Measurements from ENCODE around the gene CA5A.
"Not testable (repeated sequence)": the region's sequence is repeated elsewhere in the genome, so short reads cannot be mapped to it uniquely, and the experiment has no call there.

Gene CA5A

GRCh38 chr16:87924811-87925670, 11.3 kb downstream of the CA5A start:
- H3K36me3 Mint-ChIP-seq: no peaks in the 10 kb centered on the region
- no peak for DNase-seq (ENCODE audit: low spot score in 2 of 2)
- H3K4me1 Mint-ChIP-seq: peaks cover 10% of the 10 kb centered on the region
- ATAC-seq: no peak
- H3K9me3 Mint-ChIP-seq: no peaks in the 10 kb centered on the region
- H3K4me3 Mint-ChIP-seq: no peak overlapping the region
- no peak overlapping the region for H3K27ac Mint-ChIP-seq

- peak; percentile 25 for ATAC-seq
- no peak for DNase-seq (ENCODE audit: low spot score in 2 of 2)
- Mint-ChIP-seq H3K4me1 (peaks cover 10% of the 10 kb centered on the region), H3K9me3 (no peaks in the 10 kb centered on the region), H3K36me3 (no peaks in the 10 kb centered on the region), H3K4me3 (no peak overlapping the region), H3K27ac (no peak overlapping the region)
Measured at GRCh38 chr16:87924041-87924810, 12.1 kb downstream of the CA5A start.

- no peak for DNase-seq (ENCODE audit: low spot score in 2 of 2)
- peaks cover 16% of the 10 kb centered on the region for H3K4me1 Mint-ChIP-seq
Measured at GRCh38 chr16:87922250-87922871, 14.0 kb downstream of the CA5A start.

GRCh38 chr16:87921236-87921773, 15.0 kb downstream of the CA5A start:
- Mint-ChIP-seq H3K36me3 (no peaks in the 10 kb centered on the region), H3K9me3 (no peaks in the 10 kb centered on the region), H3K27ac (no peak overlapping the region), H3K4me3 (no peak overlapping the region), H3K4me1 (peaks cover 9% of the 10 kb centered on the region)
- DNase-seq (ENCODE audit: low spot score in 2 of 2) (no peak), ATAC-seq (no peak)

More at GRCh38 chr16:87922250-87922871, 14.0 kb downstream of the CA5A start:
- no peaks in the 10 kb centered on the region for H3K9me3 Mint-ChIP-seq
- H3K36me3 Mint-ChIP-seq: no peaks in the 10 kb centered on the region
- no peak overlapping the region for H3K4me3 Mint-ChIP-seq
- H3K27ac Mint-ChIP-seq: no peak overlapping the region
- ATAC-seq: no peak

- no peak overlapping the region for H3K4me3 Mint-ChIP-seq
- DNase-seq (ENCODE audit: low spot score in 2 of 2): no peak
- H3K36me3 Mint-ChIP-seq: no peaks in the 10 kb centered on the region
- H3K27ac Mint-ChIP-seq: no peak overlapping the region
- H3K4me1 Mint-ChIP-seq: peaks cover 6% of the 10 kb centered on the region
- ATAC-seq: no peak
- no peaks in the 10 kb centered on the region for H3K9me3 Mint-ChIP-seq
Measured at GRCh38 chr16:87919681-87919994, 16.7 kb downstream of the CA5A start.

GRCh38 chr16:87918866-87919680, 17.3 kb downstream of the CA5A start:
- H3K4me1 Mint-ChIP-seq: peaks cover 6% of the 10 kb centered on the region
- no peak overlapping the region for H3K4me3 Mint-ChIP-seq

GRCh38 chr16:87918338-87918737, 18.0 kb downstream of the CA5A start:
- DNase-seq (ENCODE audit: low spot score in 2 of 2) (no peak), ATAC-seq (no peak)
- Mint-ChIP-seq H3K4me3 (no peak overlapping the region), H3K4me1 (peaks cover 6% of the 10 kb centered on the region), H3K27ac (no peak overlapping the region), H3K9me3 (no peaks in the 10 kb centered on the region), H3K36me3 (no peaks in the 10 kb centered on the region)

More at GRCh38 chr16:87918866-87919680, 17.3 kb downstream of the CA5A start:
- no peak for ATAC-seq
- no peak for DNase-seq (ENCODE audit: low spot score in 2 of 2)
- Mint-ChIP-seq H3K27ac (no peak overlapping the region), H3K9me3 (no peaks in the 10 kb centered on the region), H3K36me3 (no peaks in the 10 kb centered on the region)

- Mint-ChIP-seq H3K4me1 (peaks cover 6% of the 10 kb centered on the region), H3K36me3 (no peaks in the 10 kb centered on the region), H3K4me3 (no peak overlapping the region), H3K27ac (no peak overlapping the region), H3K9me3 (no peaks in the 10 kb centered on the region)
- DNase-seq (ENCODE audit: low spot score in 2 of 2): no peak
- no peak for ATAC-seq
Measured at GRCh38 chr16:87917503-87917902, 18.8 kb downstream of the CA5A start.

GRCh38 chr16:87914812-87915211, 21.5 kb downstream of the CA5A start:
- no peaks in the 10 kb centered on the region for H3K9me3 Mint-ChIP-seq
- H3K36me3 Mint-ChIP-seq: no peaks in the 10 kb centered on the region
- DNase-seq (ENCODE audit: low spot score in 2 of 2) (no peak), ATAC-seq (no peak)
- H3K4me3 Mint-ChIP-seq: no peak overlapping the region
- no peak overlapping the region for H3K27ac Mint-ChIP-seq
- peaks cover 8% of the 10 kb centered on the region for H3K4me1 Mint-ChIP-seq

- ATAC-seq; H3K4me3 Mint-ChIP-seq; H3K36me3 Mint-ChIP-seq; H3K9me3 Mint-ChIP-seq; DNase-seq (ENCODE audit: low spot score in 2 of 2); H3K27ac Mint-ChIP-seq: not testable (repeated sequence)
- H3K4me1 Mint-ChIP-seq: peaks cover 15% of the 10 kb centered on the region
Measured at GRCh38 chr16:87914021-87914725, 22.2 kb downstream of the CA5A start.

GRCh38 chr16:87912691-87913090, 23.6 kb downstream of the CA5A start:
- not testable (repeated sequence) for DNase-seq (ENCODE audit: low spot score in 2 of 2); ATAC-seq; H3K36me3 Mint-ChIP-seq; H3K9me3 Mint-ChIP-seq
- Mint-ChIP-seq H3K4me1 (peaks cover 12% of the 10 kb centered on the region), H3K4me3 (peak overlapping the region; percentile 47), H3K27ac (peak overlapping the region; percentile 58)

- H3K36me3 Mint-ChIP-seq; H3K27ac Mint-ChIP-seq; H3K4me3 Mint-ChIP-seq; DNase-seq (ENCODE audit: low spot score in 2 of 2); H3K9me3 Mint-ChIP-seq; ATAC-seq: not testable (repeated sequence)
- H3K4me1 Mint-ChIP-seq: peaks cover 12% of the 10 kb centered on the region
Measured at GRCh38 chr16:87911106-87911763, 25.1 kb downstream of the CA5A start.

- Mint-ChIP-seq H3K4me1 (peaks cover 12% of the 10 kb centered on the region), H3K27ac (peak overlapping the region; percentile 82)
Measured at GRCh38 chr16:87909203-87909935, 27.0 kb downstream of the CA5A start.

More at GRCh38 chr16:87909203-87909935, 27.0 kb downstream of the CA5A start:
- not testable (repeated sequence) for H3K36me3 Mint-ChIP-seq, H3K9me3 Mint-ChIP-seq, H3K4me3 Mint-ChIP-seq
- ATAC-seq: peak; percentile 79
- DNase-seq (ENCODE audit: low spot score in 2 of 2): peak; percentile 89 to 95

Data from stimulated activated effector memory CD8-positive, alpha-beta T cell treated with anti-CD3 and anti-CD28 coated beads, Interleukin-12 subunit alpha, Interleukin-12 subunit beta, amount 100 ng/mL, for 72 hours (primary cell).